Effector memory CD4-positive, alpha-beta T cell (primary cell): ENCODE data around the gene ROCK2.

Experiments used
- DNase-seq, 3 donors: peaks; one replicate each; pipeline ENCODE4 v3.0.0-alpha.2; 2020
- H3K27ac ChIP-seq: 2 replicates; pipeline ENCODE4 v1.7.0; 2013; ENCODE audit warnings: mild to moderate bottlenecking, low read length, moderate library complexity; ENCODE audit not compliant: insufficient read depth, poor library complexity, severe bottlenecking
- H3K27me3 ChIP-seq: replicated peaks from 2 replicates; pipeline ENCODE4 v1.7.0; 2013; ENCODE audit warnings: mild to moderate bottlenecking, low read length; ENCODE audit not compliant: insufficient read depth, control insufficient read depth, poor library complexity, severe bottlenecking
- H3K36me3 ChIP-seq: 2 replicates; pipeline ENCODE4 v1.7.0; 2013; ENCODE audit warnings: mild to moderate bottlenecking, low read length, moderate library complexity; ENCODE audit not compliant: control insufficient read depth, insufficient read depth
- H3K4me1 ChIP-seq: 2 replicates; pipeline ENCODE4 v1.7.0; 2013; ENCODE audit warnings: low read length, mild to moderate bottlenecking; ENCODE audit not compliant: control insufficient read depth, insufficient read depth, poor library complexity, severe bottlenecking
- H3K4me3 ChIP-seq: 2 replicates; pipeline ENCODE4 v1.7.0; 2013; ENCODE audit warnings: low read length, low read depth, mild to moderate bottlenecking; ENCODE audit not compliant: insufficient read depth, poor library complexity, severe bottlenecking
- H3K9me3 ChIP-seq: 2 replicates; pipeline ENCODE4 v1.7.0; 2013; ENCODE audit warnings: mild to moderate bottlenecking, low read length, moderate library complexity; ENCODE audit not compliant: control insufficient read depth

The ROCK2 gene

GRCh38 chr2:11160731-11161455, 183.5 kb downstream of the ROCK2 start:
- Histone ChIP-seq H3K36me3 (no peaks in the 10 kb centered on the region), H3K27me3 (no peaks in the 10 kb centered on the region), H3K4me3 (peak overlapping the region; percentile 34), H3K27ac (no peak overlapping the region), H3K9me3 (no peaks in the 10 kb centered on the region), H3K4me1 (no peaks in the 10 kb centered on the region)
- DNase-seq, result no peak

DNA sequence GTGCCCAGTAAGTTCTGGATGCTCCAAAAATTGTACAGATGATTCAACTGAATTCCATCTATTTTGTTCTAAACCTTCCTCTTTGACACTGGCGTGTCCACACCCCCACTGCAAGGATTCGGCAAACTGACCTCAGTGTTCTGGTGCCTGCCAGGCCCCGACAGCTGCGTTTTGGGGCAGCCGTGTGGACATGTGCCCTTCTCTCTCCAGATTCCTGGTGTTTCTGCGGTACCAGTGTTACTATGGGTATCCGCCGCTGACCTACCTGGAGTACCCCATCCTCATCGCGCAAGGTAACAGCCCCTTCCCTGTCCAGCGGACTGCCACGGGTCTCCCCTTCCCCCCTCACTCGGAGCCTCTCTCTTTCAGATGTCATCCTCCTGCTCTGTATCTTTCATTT, 184.2 kb downstream of the ROCK2 start:
- H3K27ac ChIP-seq, result no peak overlapping the region

GRCh38 chr2:11159574-11160170, 184.8 kb downstream of the ROCK2 start:
- H3K4me3 ChIP-seq, result no peak overlapping the region
- H3K4me1 ChIP-seq, result peaks cover 6% of the 10 kb centered on the region
- no peaks in the 10 kb centered on the region for H3K36me3 ChIP-seq
- no peak overlapping the region for H3K27ac ChIP-seq
- DNase-seq, result no peak
- no peaks in the 10 kb centered on the region for H3K9me3 ChIP-seq
- H3K27me3 ChIP-seq, result no peaks in the 10 kb centered on the region

More for the DNA sequence above, 184.2 kb downstream of the ROCK2 start:
- H3K4me3 ChIP-seq, result no peak overlapping the region
- peaks cover 4% of the 10 kb centered on the region for H3K4me1 ChIP-seq
- H3K36me3 ChIP-seq, result no peaks in the 10 kb centered on the region
- no peaks in the 10 kb centered on the region for H3K9me3 ChIP-seq
- DNase-seq, result no peak
- H3K27me3 ChIP-seq, result no peaks in the 10 kb centered on the region

- Histone ChIP-seq H3K4me3 (no peak overlapping the region), H3K4me1 (peaks cover 8% of the 10 kb centered on the region), H3K27ac (no peak overlapping the region), H3K27me3 (no peaks in the 10 kb centered on the region), H3K9me3 (no peaks in the 10 kb centered on the region), H3K36me3 (no peaks in the 10 kb centered on the region)
- DNase-seq, result no peak
These were observed 185.4 kb downstream of the ROCK2 start for GRCh38 chr2:11158916-11159573.

DNA sequence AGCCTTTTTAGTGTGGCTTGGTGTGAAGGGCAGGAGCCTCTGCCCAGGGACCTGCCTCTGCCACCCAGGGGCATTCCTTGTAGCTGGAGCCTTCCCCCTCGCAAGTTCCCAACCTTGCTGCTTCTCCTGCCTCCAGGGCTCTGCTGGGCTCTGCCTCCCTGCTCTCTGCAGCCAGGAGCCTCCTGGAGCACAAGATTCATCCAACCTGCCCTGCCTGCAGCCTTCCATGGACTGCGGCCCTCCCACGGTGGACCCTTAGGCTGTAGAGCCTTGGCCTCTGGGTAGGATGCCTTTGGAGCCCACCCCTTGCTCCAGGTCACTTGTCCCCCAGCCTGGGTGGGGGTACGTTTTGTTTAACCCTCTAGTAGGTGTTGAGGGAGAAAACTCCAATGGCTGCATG, 186.7 kb downstream of the ROCK2 start:
- Histone ChIP-seq H3K9me3 (no peaks in the 10 kb centered on the region), H3K27me3 (no peaks in the 10 kb centered on the region), H3K36me3 (no peaks in the 10 kb centered on the region), H3K27ac (no peak overlapping the region), H3K4me1 (peaks cover 8% of the 10 kb centered on the region), H3K4me3 (no peak overlapping the region)
- DNase-seq, result no peak

- DNase-seq, result no peak
- Histone ChIP-seq H3K4me3 (no peak overlapping the region), H3K4me1 (peaks cover 8% of the 10 kb centered on the region), H3K9me3 (no peaks in the 10 kb centered on the region), H3K27ac (no peak overlapping the region), H3K27me3 (no peaks in the 10 kb centered on the region), H3K36me3 (no peaks in the 10 kb centered on the region)
These were observed 187.1 kb downstream of the ROCK2 start for GRCh38 chr2:11157296-11157695.

DNA sequence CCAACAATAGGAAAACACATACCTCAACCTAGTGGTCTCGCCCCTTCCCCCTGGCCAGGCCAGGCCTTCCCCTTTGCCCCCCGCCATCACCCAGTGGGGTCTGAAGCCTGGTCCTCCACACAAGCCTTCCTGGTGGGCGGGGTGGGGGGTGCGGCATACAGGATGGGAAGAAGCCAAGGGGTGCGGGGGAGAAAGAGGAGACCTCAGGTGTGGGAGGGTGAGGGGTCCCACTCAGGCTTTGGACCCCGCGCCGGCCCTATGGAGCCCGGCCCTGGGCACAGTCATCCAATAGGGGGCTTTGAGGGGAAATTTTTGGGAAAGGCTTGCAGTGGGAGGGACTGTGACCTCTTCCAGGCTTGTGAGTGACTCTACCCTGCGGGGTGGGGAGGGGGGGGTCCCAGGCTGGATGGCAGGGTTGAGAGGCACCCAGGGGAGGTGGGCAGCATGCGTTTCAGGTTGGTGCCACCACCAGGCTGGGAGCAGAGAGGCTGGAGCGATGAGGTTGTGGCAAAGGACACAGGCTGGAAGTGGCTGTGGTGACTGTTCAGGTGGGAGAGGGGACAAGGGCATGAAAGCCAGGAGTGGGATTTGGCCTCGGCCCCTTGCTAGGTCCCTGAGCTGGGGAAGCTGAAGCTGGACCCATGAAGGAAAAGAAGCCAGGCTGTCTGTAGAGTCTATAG, 187.9 kb downstream of the ROCK2 start:
- no peaks in the 10 kb centered on the region for H3K36me3 ChIP-seq
- no peaks in the 10 kb centered on the region for H3K9me3 ChIP-seq
- H3K27ac ChIP-seq, result no peak overlapping the region
- H3K4me3 ChIP-seq, result no peak overlapping the region
- no peak for DNase-seq
- H3K4me1 ChIP-seq, result peaks cover 8% of the 10 kb centered on the region
- H3K27me3 ChIP-seq, result no peaks in the 10 kb centered on the region

DNA sequence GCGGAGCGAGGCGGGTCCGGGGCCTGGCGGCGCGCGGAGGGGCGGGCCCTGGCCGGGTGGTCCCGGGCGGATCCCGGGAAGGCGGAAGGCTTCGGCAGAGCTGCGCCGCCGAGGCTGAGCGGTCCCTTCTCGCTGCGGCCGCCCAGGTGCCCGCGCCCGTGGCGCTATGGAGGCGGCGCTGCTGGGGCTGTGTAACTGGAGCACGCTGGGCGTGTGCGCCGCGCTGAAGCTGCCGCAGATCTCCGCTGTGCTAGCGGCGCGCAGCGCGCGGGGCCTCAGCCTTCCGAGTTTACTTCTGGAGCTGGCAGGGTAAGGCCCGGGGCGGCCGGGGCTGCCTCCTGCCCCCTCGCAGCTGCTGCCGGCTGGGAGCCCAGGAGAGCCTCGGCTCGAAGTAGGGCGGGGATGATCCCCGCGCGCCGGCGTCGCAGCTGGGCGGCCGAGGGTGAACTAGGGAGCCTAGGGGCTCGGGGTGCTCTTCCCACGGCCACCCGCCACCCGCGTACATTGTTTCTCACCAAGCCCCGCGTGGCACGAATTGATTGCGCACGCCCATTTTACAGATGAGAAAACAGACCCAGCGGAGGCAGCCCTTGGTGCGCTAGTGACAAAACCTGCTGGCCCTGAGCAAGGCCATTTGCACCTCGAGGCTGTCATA, 188.9 kb downstream of the ROCK2 start, which contains the start of gene SLC66A3:
Gene SLC66A3 (plus strand): TSS at position 87 of the 655 bp plus-strand sequence. CDS start 80 bp downstream, at position 167.
- no peaks in the 10 kb centered on the region for H3K9me3 ChIP-seq
- H3K27me3 ChIP-seq, result no peaks in the 10 kb centered on the region
- no peak for DNase-seq
- H3K36me3 ChIP-seq, result no peaks in the 10 kb centered on the region
- peak within 1 kb of the TSS; percentile 60 for H3K27ac ChIP-seq
- peaks cover 8% of the 10 kb centered on the region for H3K4me1 ChIP-seq
- H3K4me3 ChIP-seq, result peak within 1 kb of the TSS; percentile 73

- Histone ChIP-seq H3K4me3 (peak overlapping the region; percentile 53), H3K27me3 (no peaks in the 10 kb centered on the region), H3K9me3 (no peaks in the 10 kb centered on the region), H3K36me3 (no peaks in the 10 kb centered on the region), H3K4me1 (peaks cover 8% of the 10 kb centered on the region), H3K27ac (peak overlapping the region; percentile 60)
- peak; percentile 96 to 99 (median 97) for DNase-seq
These were observed 189.5 kb downstream of the ROCK2 start for GRCh38 chr2:11154923-11155380.
